NCI-H748 (cell line): ENCODE results near the gene TGFBRAP1.

Source experiments
- DNase-seq: peaks from one replicate; lab custom pipeline; 2025; ENCODE audit not compliant: unreplicated experiment; lab: John Stamatoyannopoulos, UW

TGFBRAP1 gene, protein sequence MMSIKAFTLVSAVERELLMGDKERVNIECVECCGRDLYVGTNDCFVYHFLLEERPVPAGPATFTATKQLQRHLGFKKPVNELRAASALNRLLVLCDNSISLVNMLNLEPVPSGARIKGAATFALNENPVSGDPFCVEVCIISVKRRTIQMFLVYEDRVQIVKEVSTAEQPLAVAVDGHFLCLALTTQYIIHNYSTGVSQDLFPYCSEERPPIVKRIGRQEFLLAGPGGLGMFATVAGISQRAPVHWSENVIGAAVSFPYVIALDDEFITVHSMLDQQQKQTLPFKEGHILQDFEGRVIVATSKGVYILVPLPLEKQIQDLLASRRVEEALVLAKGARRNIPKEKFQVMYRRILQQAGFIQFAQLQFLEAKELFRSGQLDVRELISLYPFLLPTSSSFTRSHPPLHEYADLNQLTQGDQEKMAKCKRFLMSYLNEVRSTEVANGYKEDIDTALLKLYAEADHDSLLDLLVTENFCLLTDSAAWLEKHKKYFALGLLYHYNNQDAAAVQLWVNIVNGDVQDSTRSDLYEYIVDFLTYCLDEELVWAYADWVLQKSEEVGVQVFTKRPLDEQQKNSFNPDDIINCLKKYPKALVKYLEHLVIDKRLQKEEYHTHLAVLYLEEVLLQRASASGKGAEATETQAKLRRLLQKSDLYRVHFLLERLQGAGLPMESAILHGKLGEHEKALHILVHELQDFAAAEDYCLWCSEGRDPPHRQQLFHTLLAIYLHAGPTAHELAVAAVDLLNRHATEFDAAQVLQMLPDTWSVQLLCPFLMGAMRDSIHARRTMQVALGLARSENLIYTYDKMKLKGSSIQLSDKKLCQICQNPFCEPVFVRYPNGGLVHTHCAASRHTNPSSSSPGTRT

DNA sequence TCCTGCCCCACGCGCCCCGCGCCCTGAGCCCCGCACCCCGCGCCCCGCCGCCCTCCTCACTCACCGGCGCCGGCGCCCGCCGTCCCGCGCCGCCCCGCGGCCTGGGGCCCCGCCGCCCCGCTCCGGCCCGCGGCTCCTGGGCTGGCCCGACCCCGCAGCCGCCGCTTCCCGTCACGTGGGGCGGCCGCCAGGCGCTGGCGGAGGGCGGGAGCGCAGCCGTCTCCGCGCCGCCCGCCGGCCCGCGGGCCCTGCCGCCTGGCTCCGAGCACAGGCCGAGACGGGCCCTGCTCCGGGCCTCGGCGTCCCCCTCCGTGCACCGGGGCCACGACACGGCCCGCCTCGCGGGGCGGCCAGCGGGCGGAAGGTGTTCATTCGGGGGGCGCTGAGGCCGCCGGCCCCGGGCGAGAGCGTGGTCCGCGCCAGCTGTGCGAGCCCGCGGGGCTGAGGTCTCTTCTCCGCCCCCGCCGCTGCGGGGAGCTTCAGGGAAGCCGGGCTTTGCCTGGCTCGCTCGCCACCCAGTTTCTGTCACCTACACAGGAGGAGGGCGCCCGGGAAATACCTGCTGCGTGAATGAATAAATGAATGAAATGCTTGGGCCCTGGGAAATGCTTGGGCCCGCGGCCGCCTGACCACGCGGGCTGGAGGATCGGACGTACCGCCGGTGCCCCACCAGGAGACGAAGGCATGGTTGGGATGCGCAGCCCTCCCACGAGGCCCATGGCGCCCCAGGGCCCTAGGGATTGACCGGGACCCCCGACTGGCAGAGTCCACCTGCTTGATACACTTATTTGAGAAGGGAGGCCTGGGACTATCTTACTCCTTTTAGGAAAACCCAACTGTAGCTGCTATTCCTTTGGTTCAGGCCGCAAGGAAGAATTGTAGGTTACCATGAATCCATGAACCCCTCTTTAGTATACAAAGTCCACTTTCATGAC, at the start of gene TGFBRAP1:
TGFBRAP1 (minus strand) TSS at position 175 of the 935 bp plus-strand sequence. CDS start 21,434 bp downstream, outside the sequence.
- peak; percentile 54 for DNase-seq

GRCh38 chr2:105378921-105379383, 49.4 kb upstream of the TGFBRAP1 start:
- no peak for DNase-seq

- no peak for DNase-seq
Measured at GRCh38 chr2:105378276-105378840, 48.8 kb upstream of the TGFBRAP1 start.

DNA sequence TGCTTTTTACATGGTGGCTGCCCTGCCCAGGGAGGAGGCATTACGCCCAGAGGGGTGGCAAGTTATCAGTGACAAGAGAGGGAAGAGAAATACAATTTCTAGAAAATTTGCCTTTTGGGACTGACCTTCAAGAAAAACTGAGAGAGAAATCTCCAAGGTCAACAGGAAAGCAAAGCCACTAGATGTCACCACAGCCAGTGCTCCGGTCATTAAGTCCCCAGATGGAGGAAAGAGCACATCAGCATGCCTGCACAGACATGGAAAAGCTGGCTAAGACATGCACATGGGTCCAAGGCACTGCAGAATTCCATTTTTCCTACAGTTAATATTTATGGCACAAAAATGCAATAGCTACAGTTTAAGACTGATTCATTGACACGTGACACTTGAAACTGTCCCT, 48.3 kb upstream of the TGFBRAP1 start:
- DNase-seq = no peak

- DNase-seq = no peak
Measured at GRCh38 chr2:105376789-105377240, 47.3 kb upstream of the TGFBRAP1 start.

GRCh38 chr2:105376010-105376409, 46.5 kb upstream of the TGFBRAP1 start:
- DNase-seq = no peak

GRCh38 chr2:105375001-105375561, 45.5 kb upstream of the TGFBRAP1 start:
- DNase-seq = no peak

DNA sequence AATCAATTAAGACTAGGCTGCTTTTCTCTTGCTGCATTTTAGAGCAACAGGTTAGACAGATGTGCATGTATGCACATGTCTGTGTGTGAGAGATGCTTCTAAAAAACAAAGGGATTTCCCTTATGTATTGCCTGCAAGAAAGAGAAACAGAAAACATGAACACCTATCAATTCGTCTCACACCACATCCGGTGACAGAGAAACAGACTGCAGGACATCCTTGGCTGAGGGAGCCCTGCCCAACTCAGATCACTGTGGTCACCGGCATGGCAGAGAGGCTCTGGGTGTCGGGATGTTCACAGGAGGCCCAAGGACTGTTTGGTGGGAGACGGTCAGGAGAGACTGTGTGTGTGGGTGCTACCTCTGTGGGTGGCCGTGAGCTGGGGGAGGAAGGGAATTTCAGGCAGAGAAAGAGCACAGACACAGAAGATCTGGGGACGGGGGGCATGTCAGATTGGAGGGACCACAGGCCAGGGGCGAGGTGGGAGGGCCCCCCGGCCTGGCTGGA, 44.4 kb upstream of the TGFBRAP1 start:
- DNase-seq = no peak

DNA sequence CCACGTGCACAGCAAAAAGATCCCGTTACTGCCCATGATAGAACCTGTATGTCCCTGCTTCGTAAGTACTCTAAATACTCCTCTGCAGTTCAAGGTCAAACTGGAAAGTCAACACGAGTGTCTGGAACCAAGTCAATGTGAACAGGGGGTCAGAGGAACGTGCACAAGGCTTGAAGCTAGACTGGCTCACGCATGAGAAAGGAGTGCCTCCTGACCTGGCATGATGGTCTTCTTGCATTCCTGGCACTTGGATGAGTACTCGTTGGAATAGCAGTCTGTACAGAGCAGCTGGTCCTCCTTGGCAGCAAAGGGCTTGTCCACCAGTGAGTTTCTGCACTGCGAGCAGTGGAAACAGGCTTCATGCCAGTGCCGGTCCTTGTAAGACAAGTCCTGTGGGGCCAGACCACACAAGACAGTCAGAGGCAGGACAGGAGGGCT, 43.8 kb upstream of the TGFBRAP1 start:
- DNase-seq = no peak

GRCh38 chr2:105371810-105372209, 42.3 kb upstream of the TGFBRAP1 start:
- no peak for DNase-seq

- DNase-seq = no peak
Measured at GRCh38 chr2:105371156-105371555, 41.6 kb upstream of the TGFBRAP1 start.

DNA sequence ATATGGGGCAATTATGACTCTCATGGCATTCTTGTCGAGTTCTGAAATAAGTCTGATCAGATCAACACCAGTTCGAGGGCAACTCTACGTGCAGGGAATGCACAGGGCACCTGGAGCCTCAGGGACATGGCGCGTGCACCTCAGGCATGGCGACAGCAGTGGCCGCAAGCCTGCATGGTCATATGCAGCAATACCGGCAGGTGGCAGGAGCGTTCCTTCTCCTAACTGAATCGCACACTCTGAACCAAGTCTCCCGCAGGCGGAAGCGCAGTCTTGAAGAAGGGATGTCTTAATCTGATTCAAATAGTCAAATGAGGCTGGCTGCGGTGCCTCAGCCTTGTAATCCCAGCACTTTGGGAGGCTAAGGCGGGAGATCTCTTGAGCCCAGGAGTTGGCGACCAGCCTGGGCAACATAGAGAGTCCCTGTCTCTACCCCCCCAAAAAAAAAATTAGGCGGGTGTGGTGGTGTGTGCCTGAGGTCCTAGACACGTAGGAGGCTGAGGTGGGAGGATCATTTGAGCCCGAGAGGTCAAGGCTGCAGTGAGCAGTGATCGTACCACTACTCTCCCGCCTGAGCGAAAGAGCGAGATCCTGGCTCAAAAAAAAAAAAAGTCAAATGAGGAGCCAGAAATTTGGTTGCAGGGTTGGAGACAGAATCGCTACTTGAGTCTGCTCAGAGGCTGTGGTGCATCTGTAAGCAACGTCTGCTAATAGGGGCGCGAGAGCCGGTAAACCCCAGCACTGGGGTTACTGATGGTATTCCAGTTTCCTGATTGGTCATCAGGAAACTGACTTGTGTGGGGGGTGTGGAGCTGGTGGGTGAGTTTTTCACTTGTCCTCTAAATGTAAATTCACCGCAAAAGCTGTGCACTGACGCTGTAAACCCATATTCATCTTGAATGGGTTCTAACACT, 40.5 kb upstream of the TGFBRAP1 start:
- DNase-seq = peak; percentile 78

DNA sequence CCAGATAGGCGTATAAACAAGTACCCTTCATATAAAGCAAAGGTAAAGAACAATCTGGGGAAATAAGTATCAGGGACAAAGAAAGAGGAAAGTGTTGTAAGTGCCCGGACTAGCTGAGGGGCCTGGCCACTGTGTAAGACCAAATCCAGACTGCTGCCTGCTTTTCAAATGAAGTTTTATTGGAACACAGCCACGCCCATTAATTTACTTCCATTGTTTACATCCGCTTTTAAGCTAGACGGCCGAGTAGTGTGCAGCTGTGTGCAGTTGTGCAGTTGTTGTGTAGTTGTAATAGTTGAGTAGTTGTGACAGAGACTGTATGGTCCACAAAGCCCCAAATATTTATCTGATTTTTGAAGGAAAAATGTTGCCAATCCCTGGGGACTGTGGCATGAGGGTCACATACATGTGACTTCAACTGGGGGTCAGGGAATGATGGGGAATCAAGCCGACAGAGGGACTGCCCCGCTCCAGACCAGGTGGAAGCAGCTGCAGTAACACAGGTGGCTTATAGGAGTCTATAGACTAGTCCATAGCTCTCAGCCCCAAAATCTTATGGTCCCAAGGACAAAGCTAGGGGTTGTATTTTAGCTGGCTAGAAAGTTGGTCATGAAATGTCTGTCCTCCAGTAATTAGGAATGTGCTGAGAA, 39.3 kb upstream of the TGFBRAP1 start:
- peak; percentile 29 for DNase-seq

DNA sequence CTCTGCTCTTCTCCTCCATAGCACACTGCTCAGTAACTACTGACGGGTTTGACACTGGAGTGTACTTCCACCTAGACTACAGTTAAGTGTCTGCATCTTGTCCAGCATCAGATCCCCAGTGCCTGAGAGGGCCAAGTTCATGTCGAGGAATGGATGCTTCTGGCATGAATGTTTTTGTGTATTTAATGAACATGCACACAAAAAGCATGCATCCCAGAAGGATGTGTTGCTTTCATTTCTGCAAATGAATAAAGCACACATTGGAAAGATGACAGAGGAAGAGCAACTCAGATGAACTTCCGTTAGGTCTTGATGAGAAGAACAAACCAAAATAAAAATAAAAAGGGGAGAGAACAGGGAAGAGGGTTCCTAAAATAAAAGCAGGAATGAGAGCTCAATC, 35.7 kb upstream of the TGFBRAP1 start:
- DNase-seq = no peak

DNA sequence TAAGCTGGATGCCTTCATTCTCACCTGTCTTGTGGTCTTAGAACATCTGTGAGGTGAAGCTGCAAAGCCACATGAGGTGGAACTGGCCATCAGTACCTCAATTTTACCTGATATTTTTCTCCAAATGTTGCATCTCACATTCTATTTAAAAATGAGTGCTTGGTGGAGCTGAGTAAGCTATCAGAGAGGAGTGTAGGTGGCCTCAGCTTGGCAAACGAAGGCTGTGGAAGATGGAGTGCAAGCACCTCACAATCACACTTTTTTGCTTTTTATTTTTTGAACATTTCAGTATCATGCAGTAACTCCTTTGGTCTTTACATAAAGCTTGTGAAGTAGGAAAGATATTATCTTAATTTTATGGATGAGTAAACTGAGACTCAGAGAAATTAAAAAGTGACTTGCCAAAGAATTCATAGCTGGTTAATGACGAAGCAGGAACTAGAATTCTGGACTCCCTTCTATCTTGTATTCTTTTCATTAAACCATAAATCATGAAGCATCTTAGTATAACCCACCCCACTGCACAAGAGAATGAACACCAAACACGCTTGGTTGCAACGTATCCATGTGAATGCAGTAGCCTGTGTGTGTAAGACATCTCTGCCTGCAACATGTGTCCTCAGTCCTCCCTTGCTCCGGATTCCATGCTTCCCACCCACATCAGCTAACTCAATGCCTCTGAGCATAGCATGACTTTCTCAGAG, 35.1 kb upstream of the TGFBRAP1 start:
- DNase-seq = no peak

GRCh38 chr2:105362862-105363591, 33.5 kb upstream of the TGFBRAP1 start:
- no peak for DNase-seq
